OCI-LY3 (cell line): Measurements from ENCODE around the gene CDH6.

Experiments used
- H2AFZ ChIP-seq: fragments of 200-600, 300-600 bp; shearing (Covaris generic); 2 replicates; pipeline ENCODE4 v1.6.0; 2014; ENCODE audit warnings: antibody characterized with exemption, low read depth, low read length
- H3K27ac ChIP-seq: fragments of 200-600, 300-600 bp; sonication (generic); 2 replicates; pipeline ENCODE4 v1.5.1; 2014; ENCODE audit warnings: mild to moderate bottlenecking, low read length, moderate library complexity, mixed read lengths
- H3K27me3 ChIP-seq: fragments of 200-600, 300-600 bp; sonication (generic); 2 replicates; pipeline ENCODE4 v1.6.1; 2014; ENCODE audit warnings: low read depth, low read length, mixed read lengths
- H3K36me3 ChIP-seq: fragments of 200-600, 300-600 bp; sonication (generic); replicated peaks from 2 replicates; pipeline ENCODE3; 2014; ENCODE audit warnings: low read depth, low read length, mixed read lengths
- H3K4me1 ChIP-seq: fragments of 300-600, 200-600 bp; sonication (generic); 2 replicates; pipeline ENCODE4 v1.6.1; 2014; ENCODE audit warnings: low read length, mixed read lengths
- H3K4me2 ChIP-seq: fragments of 200-600, 300-600 bp; sonication (generic); 2 replicates; pipeline ENCODE4 v1.6.1; 2014; ENCODE audit warnings: low read length, mixed read lengths
- H3K4me3 ChIP-seq: fragments of 300-600, 200-600 bp; sonication (generic); 2 replicates; pipeline ENCODE4 v1.5.1; 2014; ENCODE audit warnings: antibody characterized with exemption, mild to moderate bottlenecking, low read length, moderate library complexity
- H3K79me2 ChIP-seq: fragments of 300-600, 200-600 bp; shearing (Covaris generic); 2 replicates; pipeline ENCODE4 v1.6.1; 2014; ENCODE audit warnings: mild to moderate bottlenecking, low read length, mixed read lengths
- H3K9ac ChIP-seq: fragments of 300-600, 200-600 bp; shearing (Covaris generic); 2 replicates; pipeline ENCODE4 v1.6.0; 2014; ENCODE audit warnings: mild to moderate bottlenecking, low read length, moderate library complexity
- H3K9me3 ChIP-seq: fragments of 200-600, 300-600 bp; shearing (Covaris generic); 2 replicates; pipeline ENCODE4 v1.6.1; 2014; ENCODE audit warnings: low read length, mixed read lengths; ENCODE audit not compliant: insufficient read depth
- H4K20me1 ChIP-seq: fragments of 200-600, 300-600 bp; sonication (generic); 2 replicates; pipeline ENCODE4 v1.6.1; 2016; ENCODE audit warnings: low read length, mixed read lengths; ENCODE audit not compliant: insufficient read depth
- EZH2phosphoT487 ChIP-seq: fragments of 200-600 bp; shearing (Covaris generic); IDR thresholded peaks from 2 replicates; pipeline ENCODE4 v1.6.1; 2018; ENCODE audit warnings: antibody characterized with exemption, mixed run types, low read depth
- TF ChIP-seq, protein P1 (sequence below): fragments of 200-600, 300-600 bp; sonication (generic); IDR thresholded peaks from 2 replicates; pipeline ENCODE4 v1.5.1; 2014; ENCODE audit warnings: antibody characterized with exemption, low read length, low read depth

Gene CDH6

DNA sequence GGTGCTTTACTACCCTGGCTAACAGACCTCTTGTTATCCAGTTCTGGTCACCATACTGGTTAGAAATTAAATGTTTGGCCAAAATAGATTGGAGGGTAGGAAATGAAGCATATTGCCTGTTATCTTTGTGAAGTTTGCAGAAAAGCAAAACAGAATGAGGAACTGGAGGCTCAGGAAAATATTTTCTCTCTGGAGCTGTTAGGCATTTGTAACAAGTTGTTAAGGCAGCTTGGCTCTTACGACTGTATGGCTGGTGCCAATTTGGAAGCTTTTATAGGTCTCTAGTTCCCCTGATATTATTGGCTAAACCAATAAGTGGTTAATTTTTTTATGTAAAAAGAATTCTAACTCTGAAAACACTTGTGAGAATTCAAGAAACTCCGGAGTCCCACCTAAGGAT is 35.8 kb downstream of the CDH6 start:
- H3K4me3 ChIP-seq: no peak overlapping the region
- H3K36me3 ChIP-seq: no peaks in the 10 kb centered on the region
- no peaks in the 10 kb centered on the region for H3K79me2 ChIP-seq
- no peaks in the 10 kb centered on the region for H3K27me3 ChIP-seq
- H3K4me1 ChIP-seq: no peaks in the 10 kb centered on the region
- no peak for TF ChIP-seq EZH2phosphoT487
- TF ChIP-seq, protein P1, sequence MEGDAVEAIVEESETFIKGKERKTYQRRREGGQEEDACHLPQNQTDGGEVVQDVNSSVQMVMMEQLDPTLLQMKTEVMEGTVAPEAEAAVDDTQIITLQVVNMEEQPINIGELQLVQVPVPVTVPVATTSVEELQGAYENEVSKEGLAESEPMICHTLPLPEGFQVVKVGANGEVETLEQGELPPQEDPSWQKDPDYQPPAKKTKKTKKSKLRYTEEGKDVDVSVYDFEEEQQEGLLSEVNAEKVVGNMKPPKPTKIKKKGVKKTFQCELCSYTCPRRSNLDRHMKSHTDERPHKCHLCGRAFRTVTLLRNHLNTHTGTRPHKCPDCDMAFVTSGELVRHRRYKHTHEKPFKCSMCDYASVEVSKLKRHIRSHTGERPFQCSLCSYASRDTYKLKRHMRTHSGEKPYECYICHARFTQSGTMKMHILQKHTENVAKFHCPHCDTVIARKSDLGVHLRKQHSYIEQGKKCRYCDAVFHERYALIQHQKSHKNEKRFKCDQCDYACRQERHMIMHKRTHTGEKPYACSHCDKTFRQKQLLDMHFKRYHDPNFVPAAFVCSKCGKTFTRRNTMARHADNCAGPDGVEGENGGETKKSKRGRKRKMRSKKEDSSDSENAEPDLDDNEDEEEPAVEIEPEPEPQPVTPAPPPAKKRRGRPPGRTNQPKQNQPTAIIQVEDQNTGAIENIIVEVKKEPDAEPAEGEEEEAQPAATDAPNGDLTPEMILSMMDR: no peak
- H4K20me1 ChIP-seq: no peaks in the 10 kb centered on the region
- H2AFZ ChIP-seq: no peak overlapping the region
- no peak overlapping the region for H3K4me2 ChIP-seq
- no peak overlapping the region for H3K9ac ChIP-seq
- H3K27ac ChIP-seq: no peak overlapping the region
- H3K9me3 ChIP-seq: no peaks in the 10 kb centered on the region

GRCh38 chr5:31231177-31231838 is 37.8 kb downstream of the CDH6 start:
- Histone ChIP-seq H3K4me1 (peaks cover 4% of the 10 kb centered on the region; the same call in 1 of the 2 replicates), H4K20me1 (no peaks in the 10 kb centered on the region), H3K9ac (no peak overlapping the region), H3K36me3 (no peaks in the 10 kb centered on the region), H3K79me2 (no peaks in the 10 kb centered on the region), H3K4me2 (no peak overlapping the region), H3K9me3 (no peaks in the 10 kb centered on the region), H3K27ac (no peak overlapping the region), H3K27me3 (no peaks in the 10 kb centered on the region), H3K4me3 (no peak overlapping the region), H2AFZ (no peak overlapping the region)
- TF ChIP-seq EZH2phosphoT487: no peak
- TF ChIP-seq, protein P1: no peak

DNA sequence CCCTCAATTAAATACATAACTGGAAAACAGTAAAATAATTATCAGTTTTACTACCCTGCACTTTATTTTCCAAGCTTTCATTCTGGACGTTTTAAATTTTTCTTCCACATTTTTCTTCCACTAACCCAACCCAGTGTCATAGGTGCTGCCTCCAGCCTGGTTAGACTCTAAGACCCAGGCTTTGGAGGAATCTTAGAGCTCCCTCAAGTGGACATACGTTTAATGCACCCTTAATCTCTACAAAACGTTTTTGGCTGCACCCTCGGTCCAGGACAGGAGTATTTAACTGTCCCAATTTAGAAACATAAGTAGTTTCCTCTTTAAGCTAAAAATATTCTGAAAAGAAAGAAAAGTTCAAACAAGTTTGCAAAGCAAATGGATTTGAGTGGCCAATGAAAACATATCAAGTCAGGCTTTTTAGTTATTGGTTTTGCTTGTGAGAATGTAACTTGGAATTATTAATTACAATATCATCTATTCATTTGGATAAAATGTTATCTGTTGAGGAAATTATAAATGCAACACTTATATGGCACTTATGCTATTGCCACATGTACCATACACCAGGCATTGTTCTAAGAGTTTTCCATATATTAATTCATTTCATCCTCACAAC is 38.9 kb downstream of the CDH6 start:
- peaks cover 4% of the 10 kb centered on the region; the same call in 1 of the 2 replicates for H3K4me1 ChIP-seq
- no peak for TF ChIP-seq EZH2phosphoT487
- TF ChIP-seq, protein P1: peak; percentile 66

GRCh38 chr5:31235381-31235780 is 41.9 kb downstream of the CDH6 start:
- no peak overlapping the region for H3K27ac ChIP-seq
- peaks cover 4% of the 10 kb centered on the region; the same call in 1 of the 2 replicates for H3K4me1 ChIP-seq
- no peak overlapping the region for H3K9ac ChIP-seq
- H3K27me3 ChIP-seq: no peaks in the 10 kb centered on the region
- no peak overlapping the region for H2AFZ ChIP-seq
- H3K4me3 ChIP-seq: no peak overlapping the region
- TF ChIP-seq, protein P1: no peak
- no peak for TF ChIP-seq EZH2phosphoT487
- H3K36me3 ChIP-seq: no peaks in the 10 kb centered on the region
- H3K4me2 ChIP-seq: no peak overlapping the region
- no peaks in the 10 kb centered on the region for H3K79me2 ChIP-seq
- H4K20me1 ChIP-seq: no peaks in the 10 kb centered on the region
- no peaks in the 10 kb centered on the region for H3K9me3 ChIP-seq

More for the DNA sequence above, 38.9 kb downstream of the CDH6 start:
- Histone ChIP-seq H3K4me3 (no peak overlapping the region), H3K4me2 (peak overlapping the region; percentile 26; the same call in 1 of the 2 replicates), H3K9ac (no peak overlapping the region), H3K27me3 (no peaks in the 10 kb centered on the region), H3K27ac (no peak overlapping the region), H3K36me3 (no peaks in the 10 kb centered on the region), H2AFZ (no peak overlapping the region), H3K9me3 (no peaks in the 10 kb centered on the region), H4K20me1 (no peaks in the 10 kb centered on the region), H3K79me2 (no peaks in the 10 kb centered on the region)
